ENCODE data around the gene DSTYK.

Gene DSTYK

DNA sequence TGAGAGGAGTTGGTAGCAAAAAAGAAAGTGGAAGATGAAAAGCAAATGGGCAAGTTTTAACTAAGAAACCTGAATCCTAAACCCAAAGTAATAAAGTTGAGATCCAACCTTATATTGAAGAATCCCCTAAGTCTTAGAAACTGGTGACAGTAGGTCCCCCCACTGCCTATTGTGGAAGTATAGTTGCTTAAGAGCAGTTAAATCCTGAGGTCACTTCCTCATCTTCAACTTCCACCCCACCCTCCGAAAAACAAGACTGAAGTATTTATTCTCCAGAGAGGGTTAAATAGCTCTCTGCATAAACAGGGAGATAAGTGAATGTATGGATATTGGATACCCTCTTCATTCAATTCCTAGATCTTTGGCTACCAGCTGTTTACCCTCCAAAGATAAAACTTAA, 3.3 kb upstream of the DSTYK start:
- TF ChIP-seq EZH2phosphoT487 (IDR thresholded peaks at IDR 0.05; ENCODE audit: borderline replicate concordance): no peak
- TF ChIP-seq, protein P1, sequence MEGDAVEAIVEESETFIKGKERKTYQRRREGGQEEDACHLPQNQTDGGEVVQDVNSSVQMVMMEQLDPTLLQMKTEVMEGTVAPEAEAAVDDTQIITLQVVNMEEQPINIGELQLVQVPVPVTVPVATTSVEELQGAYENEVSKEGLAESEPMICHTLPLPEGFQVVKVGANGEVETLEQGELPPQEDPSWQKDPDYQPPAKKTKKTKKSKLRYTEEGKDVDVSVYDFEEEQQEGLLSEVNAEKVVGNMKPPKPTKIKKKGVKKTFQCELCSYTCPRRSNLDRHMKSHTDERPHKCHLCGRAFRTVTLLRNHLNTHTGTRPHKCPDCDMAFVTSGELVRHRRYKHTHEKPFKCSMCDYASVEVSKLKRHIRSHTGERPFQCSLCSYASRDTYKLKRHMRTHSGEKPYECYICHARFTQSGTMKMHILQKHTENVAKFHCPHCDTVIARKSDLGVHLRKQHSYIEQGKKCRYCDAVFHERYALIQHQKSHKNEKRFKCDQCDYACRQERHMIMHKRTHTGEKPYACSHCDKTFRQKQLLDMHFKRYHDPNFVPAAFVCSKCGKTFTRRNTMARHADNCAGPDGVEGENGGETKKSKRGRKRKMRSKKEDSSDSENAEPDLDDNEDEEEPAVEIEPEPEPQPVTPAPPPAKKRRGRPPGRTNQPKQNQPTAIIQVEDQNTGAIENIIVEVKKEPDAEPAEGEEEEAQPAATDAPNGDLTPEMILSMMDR (conservative IDR thresholded peaks at IDR 0.05; ENCODE audit: low read length): no peak
- peak overlapping the region; percentile 84 for H2AFZ ChIP-seq (ENCODE audit: low read length)
- peak overlapping the region; percentile 25 for H3K9ac ChIP-seq (ENCODE audit: low read depth, low read length, poor library complexity, severe bottlenecking)
- no peaks in the 10 kb centered on the region for H3K36me3 ChIP-seq (ENCODE audit: insufficient read depth, low read length)
- no peaks in the 10 kb centered on the region for H3K9me2 ChIP-seq (replicated peaks; ENCODE audit: low read depth, low read length)
- peaks cover 13% of the 10 kb centered on the region for H3K79me2 ChIP-seq (ENCODE audit: insufficient read depth, low read length)
- peaks cover 21% of the 10 kb centered on the region for H3K4me1 ChIP-seq (ENCODE audit: insufficient read depth, low read length, poor library complexity, severe bottlenecking)
- peak overlapping the region; percentile 16 for H3K4me3 ChIP-seq (ENCODE audit: low read length, poor library complexity, severe bottlenecking)
- H3K9me3 ChIP-seq (ENCODE audit: insufficient read depth, low read depth, low read length): no peaks in the 10 kb centered on the region
- no peaks in the 10 kb centered on the region for H3F3A ChIP-seq (ENCODE audit: low read depth)
- H3K4me2 ChIP-seq (ENCODE audit: low read depth, low read length, poor library complexity, severe bottlenecking): peak overlapping the region; percentile 55
- H4K20me1 ChIP-seq (ENCODE audit: insufficient read depth, low read length, poor library complexity, severe bottlenecking): no peaks in the 10 kb centered on the region
- H3K27me3 ChIP-seq (ENCODE audit: insufficient read depth, low read length, poor library complexity, severe bottlenecking): no peaks in the 10 kb centered on the region

DNA sequence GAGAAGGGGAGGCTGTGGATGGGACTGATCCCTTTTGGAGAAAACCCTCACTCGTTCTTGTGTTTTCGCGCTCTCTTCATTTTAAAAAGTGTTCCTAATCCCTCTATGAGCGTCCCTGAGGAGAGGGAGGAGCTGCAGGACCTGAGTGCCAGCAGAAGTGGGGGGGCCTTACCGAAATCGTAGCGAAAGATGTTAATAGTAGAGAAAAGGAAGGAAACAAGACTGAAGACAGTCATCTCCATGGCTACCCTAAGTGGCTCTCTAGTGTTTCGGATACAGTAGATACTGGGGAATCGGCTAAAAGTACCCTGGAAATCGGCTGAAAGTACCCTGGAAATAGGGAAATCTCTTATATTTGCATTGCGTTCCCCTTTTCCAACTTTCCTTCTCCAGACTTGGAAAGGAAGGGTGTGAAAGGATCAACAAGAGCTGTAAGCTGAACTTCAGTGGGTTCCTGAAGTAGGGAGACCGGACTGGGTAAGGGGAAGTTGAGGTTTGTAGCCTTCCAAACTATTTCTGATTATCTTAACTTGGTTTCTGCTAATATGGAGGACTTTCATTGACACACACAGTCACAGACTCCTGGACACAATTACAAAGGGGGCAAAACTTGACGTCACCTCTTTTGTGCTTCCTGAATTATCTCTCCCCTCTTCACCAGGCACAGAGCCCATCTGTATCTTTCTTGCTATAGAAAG, 486 bp upstream of the DSTYK start:
- Histone ChIP-seq H3K36me3 (ENCODE audit: insufficient read depth, low read length) (no peaks in the 10 kb centered on the region), H3K9me3 (ENCODE audit: insufficient read depth, low read depth, low read length) (no peaks in the 10 kb centered on the region), H3K9ac (ENCODE audit: low read depth, low read length, poor library complexity, severe bottlenecking) (peak overlapping the region; percentile 82), H3K9me2 (replicated peaks; ENCODE audit: low read depth, low read length) (no peaks in the 10 kb centered on the region), H4K20me1 (ENCODE audit: insufficient read depth, low read length, poor library complexity, severe bottlenecking) (peaks cover 8% of the 10 kb centered on the region), H3K4me1 (ENCODE audit: insufficient read depth, low read length, poor library complexity, severe bottlenecking) (peaks cover 30% of the 10 kb centered on the region), H3F3A (ENCODE audit: low read depth) (no peaks in the 10 kb centered on the region), H2AFZ (ENCODE audit: low read length) (peak overlapping the region; percentile 93), H3K79me2 (ENCODE audit: insufficient read depth, low read length) (peaks cover 33% of the 10 kb centered on the region), H3K4me2 (ENCODE audit: low read depth, low read length, poor library complexity, severe bottlenecking) (peak overlapping the region; percentile 86), H3K27me3 (ENCODE audit: insufficient read depth, low read length, poor library complexity, severe bottlenecking) (no peaks in the 10 kb centered on the region), H3K4me3 (ENCODE audit: low read length, poor library complexity, severe bottlenecking) (peak overlapping the region; percentile 88)
- no peak for TF ChIP-seq EZH2phosphoT487 (IDR thresholded peaks at IDR 0.05; ENCODE audit: borderline replicate concordance)
- TF ChIP-seq, protein P1 (conservative IDR thresholded peaks at IDR 0.05; ENCODE audit: low read length): no peak

DNA sequence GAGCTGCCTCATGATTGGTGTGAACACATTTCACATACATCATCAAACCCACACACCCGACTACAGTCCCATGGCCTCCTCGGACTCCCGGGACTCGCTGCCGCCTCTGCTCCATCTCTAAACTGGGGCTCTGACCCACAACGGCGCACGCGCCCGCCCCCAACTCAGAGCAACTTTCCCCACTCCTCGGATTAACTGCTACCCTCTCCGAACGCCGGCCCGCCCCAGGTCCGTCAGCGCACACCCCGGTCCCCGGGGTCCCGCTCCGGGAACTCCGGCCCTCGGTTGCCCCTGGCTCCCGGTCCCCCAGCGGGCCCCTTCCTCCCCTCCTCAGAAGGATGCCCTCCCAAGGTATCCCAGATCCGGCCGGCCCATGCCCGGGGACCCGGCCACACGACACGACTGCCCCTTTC, 740 bp downstream of the DSTYK start:
- Histone ChIP-seq H3K27me3 (ENCODE audit: insufficient read depth, low read length, poor library complexity, severe bottlenecking) (no peaks in the 10 kb centered on the region), H3K9me2 (replicated peaks; ENCODE audit: low read depth, low read length) (no peaks in the 10 kb centered on the region), H3K9me3 (ENCODE audit: insufficient read depth, low read depth, low read length) (no peaks in the 10 kb centered on the region), H2AFZ (ENCODE audit: low read length) (peak overlapping the region; percentile 93), H4K20me1 (ENCODE audit: insufficient read depth, low read length, poor library complexity, severe bottlenecking) (peaks cover 8% of the 10 kb centered on the region), H3K79me2 (ENCODE audit: insufficient read depth, low read length) (peaks cover 38% of the 10 kb centered on the region), H3K36me3 (ENCODE audit: insufficient read depth, low read length) (no peaks in the 10 kb centered on the region), H3K4me1 (ENCODE audit: insufficient read depth, low read length, poor library complexity, severe bottlenecking) (peaks cover 30% of the 10 kb centered on the region), H3K4me2 (ENCODE audit: low read depth, low read length, poor library complexity, severe bottlenecking) (peak overlapping the region; percentile 86), H3K4me3 (ENCODE audit: low read length, poor library complexity, severe bottlenecking) (peak overlapping the region; percentile 88), H3F3A (ENCODE audit: low read depth) (no peaks in the 10 kb centered on the region), H3K9ac (ENCODE audit: low read depth, low read length, poor library complexity, severe bottlenecking) (peak overlapping the region; percentile 82)
- no peak for TF ChIP-seq EZH2phosphoT487 (IDR thresholded peaks at IDR 0.05; ENCODE audit: borderline replicate concordance)
- TF ChIP-seq, protein P1 (conservative IDR thresholded peaks at IDR 0.05; ENCODE audit: low read length): no peak
